ENCODE data around the gene AVPR2.

DNA sequence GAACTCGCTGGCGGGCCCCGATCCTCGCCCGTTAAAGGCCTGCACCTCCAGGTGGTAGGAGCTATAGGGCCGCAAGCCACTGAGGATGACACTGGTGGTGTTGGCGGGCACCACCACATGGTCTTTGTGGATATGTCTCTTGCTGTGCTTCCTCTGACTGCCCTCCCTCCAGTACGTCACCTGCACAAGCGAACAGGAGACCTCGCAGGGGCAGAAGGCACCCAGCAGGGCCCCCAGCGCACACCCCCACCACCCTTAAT, 39.2 kb upstream of the AVPR2 start:
- TF ChIP-seq, protein P1, sequence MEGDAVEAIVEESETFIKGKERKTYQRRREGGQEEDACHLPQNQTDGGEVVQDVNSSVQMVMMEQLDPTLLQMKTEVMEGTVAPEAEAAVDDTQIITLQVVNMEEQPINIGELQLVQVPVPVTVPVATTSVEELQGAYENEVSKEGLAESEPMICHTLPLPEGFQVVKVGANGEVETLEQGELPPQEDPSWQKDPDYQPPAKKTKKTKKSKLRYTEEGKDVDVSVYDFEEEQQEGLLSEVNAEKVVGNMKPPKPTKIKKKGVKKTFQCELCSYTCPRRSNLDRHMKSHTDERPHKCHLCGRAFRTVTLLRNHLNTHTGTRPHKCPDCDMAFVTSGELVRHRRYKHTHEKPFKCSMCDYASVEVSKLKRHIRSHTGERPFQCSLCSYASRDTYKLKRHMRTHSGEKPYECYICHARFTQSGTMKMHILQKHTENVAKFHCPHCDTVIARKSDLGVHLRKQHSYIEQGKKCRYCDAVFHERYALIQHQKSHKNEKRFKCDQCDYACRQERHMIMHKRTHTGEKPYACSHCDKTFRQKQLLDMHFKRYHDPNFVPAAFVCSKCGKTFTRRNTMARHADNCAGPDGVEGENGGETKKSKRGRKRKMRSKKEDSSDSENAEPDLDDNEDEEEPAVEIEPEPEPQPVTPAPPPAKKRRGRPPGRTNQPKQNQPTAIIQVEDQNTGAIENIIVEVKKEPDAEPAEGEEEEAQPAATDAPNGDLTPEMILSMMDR (conservative IDR thresholded peaks at IDR 0.05 in 1 of 2, IDR thresholded peaks at IDR 0.05 in 1 of 2; ENCODE audit: low read depth in 1 of 2, low read length in 2 of 2), result no peak
- no peak for TF ChIP-seq EZH2 (IDR thresholded peaks at IDR 0.05; ENCODE audit: low read length, missing control alignments)

Measured in fibroblast of lung (primary cell).